GM20000 (cell line): Measurements from ENCODE around the gene SCUBE3.

ENCODE experiments used
- DNase-seq: peaks from one replicate; pipeline ENCODE4 v3.0.0; 2012; ENCODE audit warnings: low spot score
- CTCF ChIP-seq: IDR thresholded peaks from 2 replicates; pipeline ENCODE4 v1.5.1; 2012; ENCODE audit warnings: mild to moderate bottlenecking, control low read depth; ENCODE audit errors: extremely low read depth, missing control alignments

SCUBE3 gene

GRCh38 chr6:35299674-35300073 is 85.9 kb downstream of the SCUBE3 start:
- no peak for DNase-seq
- no peak for TF ChIP-seq CTCF

GRCh38 chr6:35300848-35301247 is 87.1 kb downstream of the SCUBE3 start:
- DNase-seq = no peak
- no peak for TF ChIP-seq CTCF
